Prostate gland (tissue), 2 donors: ENCODE results near the gene AMOTL1.

Experiments used
- CTCF ChIP-seq, 4 experiments: fragments of 200-600 bp in 2 of 4; fragments of 450-650 bp in 2 of 4; sonication (generic) in 2 of 4; IDR thresholded peaks; 1 replicate in 3 of 4; 2 replicates in 1 of 4; pipeline ENCODE4 v1.5.1; 2016 to 2019; ENCODE audit warnings: antibody characterized with exemption in 4 of 4, mild to moderate bottlenecking in 2 of 4, moderate library complexity in 2 of 4
- POLR2A ChIP-seq: fragments of 450-650 bp; IDR thresholded peaks from one replicate; pipeline ENCODE4 v1.6.1; 2016; ENCODE audit warnings: antibody characterized with exemption, mild to moderate bottlenecking

GRCh38 chr11:94781837-94782236, 13.7 kb downstream of the AMOTL1 start:
- TF ChIP-seq CTCF (IDR thresholded peaks at IDR 0.05) = no peak
- TF ChIP-seq POLR2A = no peak
